Stimulated activated CD4-positive, alpha-beta T cell treated with anti-CD3 and anti-CD28 coated beads, Interleukin-2, amount 100 ng/mL, for 24 hours (primary cell): ENCODE data around the gene LENG1.

Experiments
- DNase-seq, 2 donors: peaks; one replicate each; pipeline ENCODE4 v3.0.0-alpha.2; 2020

Gene LENG1

DNA sequence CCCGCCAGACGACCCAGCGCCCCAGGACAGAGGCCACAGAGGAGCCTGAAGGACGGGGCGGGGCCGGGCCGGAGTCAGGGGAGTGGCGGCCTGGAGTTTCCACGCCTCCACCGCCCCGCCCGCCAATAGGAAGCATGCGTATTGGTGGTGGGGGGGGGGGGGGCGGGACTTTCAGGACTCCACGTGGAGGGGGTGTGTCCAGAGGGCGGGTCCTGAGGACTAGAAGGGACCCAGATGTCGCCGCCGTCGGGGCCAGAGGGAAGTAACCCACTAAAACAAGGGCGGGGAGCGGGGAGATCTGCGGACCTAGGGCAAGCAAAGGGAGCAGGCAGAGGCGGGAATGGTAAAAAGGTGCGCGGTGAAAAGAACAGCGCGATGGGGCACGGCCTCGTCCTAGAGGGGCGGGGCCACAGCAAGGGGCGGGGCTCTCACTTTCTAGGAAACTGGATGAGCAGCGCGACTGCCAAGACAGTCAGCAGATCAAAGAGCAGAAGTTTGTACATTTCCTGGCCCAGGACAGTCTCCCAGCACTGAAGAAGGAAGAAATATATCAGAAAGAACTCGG lies 2.8 kb upstream of the LENG1 start:
- DNase-seq = peak; percentile 84 to 87

DNA sequence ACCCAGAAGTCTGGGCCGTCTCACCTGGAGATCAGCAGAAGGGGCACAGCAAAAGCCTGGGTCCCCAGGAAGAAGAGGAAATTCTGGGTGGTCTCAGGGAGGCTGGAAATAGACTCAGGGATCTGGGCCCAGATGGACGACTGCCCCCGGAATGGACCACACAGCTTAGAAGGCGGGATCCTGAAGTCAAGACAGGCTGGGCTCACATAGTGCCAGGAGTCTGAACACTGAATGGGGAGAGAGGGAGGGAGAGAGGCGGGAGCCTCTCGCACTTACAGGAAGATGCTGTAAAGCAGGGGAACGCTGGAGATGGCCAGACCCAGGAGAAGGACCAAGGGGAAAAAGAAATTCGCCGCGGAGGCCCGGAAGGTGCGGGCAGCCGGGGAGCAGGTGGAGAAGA lies 1.3 kb upstream of the LENG1 start:
- no peak for DNase-seq

DNA sequence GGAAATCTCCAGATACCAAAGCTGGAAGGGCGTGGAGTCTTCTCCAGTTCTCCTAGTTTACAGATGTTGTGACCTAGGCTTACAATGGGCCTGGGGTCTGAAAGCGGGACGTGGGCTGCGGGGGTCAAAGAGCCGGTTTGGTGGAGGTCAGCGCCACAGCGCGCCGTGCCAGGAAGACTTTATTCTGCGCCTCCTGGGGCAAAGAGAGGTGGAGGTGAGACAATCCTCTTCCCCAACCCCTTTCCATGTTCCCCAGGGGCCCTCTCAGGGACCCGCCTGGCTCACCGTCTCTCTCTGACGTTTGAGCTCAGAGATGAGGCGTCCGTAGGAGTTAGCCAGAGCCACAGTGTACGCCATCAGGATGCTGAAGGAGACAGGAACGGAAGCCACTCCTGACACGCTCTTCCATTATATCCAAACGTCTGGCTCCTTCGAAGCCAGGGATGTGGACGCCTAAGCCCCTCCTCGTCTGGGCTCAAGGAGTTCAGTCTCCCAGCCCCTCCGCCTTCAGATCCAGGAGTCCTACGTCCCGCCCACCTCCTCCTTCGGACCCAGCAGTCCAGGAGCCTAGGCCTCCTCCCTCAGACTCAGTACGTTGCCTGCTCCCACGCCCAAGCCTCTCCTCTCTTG lies 776 bp upstream of the LENG1 start:
- no peak for DNase-seq

DNA sequence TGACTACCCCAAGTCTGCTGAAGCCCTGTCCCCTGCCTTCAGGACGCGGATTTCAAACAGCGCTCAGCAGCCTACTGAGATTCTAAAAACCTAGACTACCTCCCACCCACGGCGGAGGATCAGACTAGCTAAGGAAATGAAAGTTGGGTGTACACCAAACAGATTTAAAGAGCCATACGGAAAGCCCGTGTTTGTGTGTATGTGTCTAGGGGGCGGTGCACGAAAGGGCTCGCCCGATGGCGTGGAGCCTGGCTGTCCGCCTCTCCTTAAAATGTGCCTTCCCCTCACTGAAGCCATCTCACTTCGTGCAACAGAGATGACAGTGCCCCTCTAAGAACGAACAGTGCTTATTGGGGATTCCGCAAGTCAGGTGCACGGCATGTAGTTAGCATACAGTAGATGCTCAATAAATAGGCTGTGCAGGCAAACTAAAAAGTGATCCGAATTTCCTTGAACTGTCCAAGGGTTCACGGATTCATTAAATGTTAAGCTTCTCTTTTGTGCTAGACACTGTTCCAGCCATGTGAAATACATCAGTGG lies 639 bp downstream of the LENG1 start:
- peak; percentile 41 to 46 for DNase-seq

DNA sequence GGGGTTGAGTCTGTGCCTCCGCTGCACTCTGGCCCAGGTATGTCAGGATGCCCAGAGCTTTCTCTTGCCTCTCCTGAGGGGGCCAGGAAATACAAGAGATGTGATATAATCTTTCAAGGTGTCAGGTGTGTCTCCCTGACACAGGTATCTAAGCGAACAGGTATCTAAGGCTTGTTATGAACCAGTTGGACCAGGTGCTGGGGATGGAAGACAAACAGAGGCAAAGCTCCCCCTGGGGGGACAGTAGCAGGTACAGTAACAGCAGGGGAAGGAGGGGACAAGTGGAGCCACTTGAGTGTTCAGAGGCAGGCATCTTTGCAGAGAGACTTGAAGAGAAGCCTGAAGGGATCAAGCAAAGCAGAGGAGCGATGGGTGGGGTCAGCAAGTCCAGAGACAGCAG lies 2.6 kb downstream of the LENG1 start:
- no peak for DNase-seq

DNA sequence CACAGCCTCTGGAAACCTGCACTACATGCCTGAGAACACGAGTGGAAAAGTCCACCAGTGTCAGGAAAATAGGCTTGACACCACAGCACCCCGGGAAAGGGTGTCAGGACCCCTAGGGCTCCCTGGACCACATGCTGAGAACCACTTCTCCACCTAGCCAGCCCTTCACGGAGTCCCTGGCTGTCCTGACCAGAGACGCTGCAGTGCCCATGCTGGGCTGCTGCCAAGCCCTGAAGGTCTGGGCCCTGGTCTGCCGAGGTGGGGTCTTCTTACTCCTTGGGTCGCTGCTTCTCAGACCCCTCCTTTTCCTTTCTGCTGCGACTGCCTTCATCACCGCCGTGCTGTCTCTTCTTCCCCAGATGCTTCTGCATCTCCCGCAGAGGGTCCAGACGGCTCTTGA lies 3.0 kb downstream of the LENG1 start:
- no peak for DNase-seq

DNA sequence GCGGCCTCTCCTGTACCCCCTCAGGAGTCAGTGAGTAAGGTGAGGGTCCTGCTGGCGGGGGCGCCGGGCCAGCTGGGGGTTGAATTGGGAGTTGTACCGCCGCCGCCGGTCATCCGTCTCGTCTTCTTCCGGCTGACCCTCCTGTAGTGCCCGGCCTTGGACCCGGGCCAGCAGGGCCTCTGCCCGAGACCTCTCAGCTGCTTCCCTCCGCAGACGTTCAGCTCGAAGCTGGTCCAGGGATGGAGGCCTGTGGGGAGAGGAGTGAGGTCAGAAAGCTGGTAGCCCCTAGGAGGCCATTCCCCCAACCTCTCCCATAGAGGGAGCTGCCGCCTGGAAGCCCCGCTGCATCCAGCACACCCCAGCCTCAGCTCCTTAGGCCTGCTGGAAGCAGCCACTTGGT lies 3.8 kb downstream of the LENG1 start:
- DNase-seq = no peak

DNA sequence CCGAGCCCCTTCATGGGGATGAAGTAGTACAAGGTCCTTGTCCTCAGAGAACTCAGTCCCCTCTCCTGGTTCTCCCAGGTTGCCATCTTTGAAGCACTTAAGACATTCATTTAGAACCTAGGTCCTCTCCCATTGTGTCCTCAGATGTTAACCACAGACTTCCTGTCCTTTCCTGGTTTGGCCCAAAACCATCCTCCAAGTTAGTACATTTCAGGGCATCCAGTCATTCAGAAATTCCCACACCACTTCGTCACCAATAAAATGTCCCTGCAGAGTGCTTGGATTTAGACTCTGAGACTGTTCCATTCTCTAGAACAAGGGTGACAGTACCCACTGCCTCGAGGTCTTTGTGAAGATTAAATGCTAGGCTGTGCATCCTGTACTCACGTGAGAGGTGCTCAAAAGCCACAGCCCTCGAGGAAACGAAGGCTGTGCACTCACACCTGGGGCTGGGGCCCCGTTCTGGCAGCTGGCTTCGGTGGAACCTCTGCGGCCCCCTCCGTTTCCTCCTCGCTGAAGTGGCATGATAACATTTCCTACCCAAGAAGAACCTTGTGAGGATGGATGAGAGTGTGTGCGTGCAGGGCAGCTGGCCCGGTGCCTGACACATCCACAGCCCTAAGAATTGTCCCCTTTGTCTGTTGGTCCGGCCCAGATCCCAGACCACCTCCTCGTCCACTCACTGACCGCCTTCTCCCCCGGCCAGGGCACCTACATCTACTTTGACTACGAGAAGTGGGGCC lies 4.7 kb downstream of the LENG1 start:
- DNase-seq = no peak

DNA sequence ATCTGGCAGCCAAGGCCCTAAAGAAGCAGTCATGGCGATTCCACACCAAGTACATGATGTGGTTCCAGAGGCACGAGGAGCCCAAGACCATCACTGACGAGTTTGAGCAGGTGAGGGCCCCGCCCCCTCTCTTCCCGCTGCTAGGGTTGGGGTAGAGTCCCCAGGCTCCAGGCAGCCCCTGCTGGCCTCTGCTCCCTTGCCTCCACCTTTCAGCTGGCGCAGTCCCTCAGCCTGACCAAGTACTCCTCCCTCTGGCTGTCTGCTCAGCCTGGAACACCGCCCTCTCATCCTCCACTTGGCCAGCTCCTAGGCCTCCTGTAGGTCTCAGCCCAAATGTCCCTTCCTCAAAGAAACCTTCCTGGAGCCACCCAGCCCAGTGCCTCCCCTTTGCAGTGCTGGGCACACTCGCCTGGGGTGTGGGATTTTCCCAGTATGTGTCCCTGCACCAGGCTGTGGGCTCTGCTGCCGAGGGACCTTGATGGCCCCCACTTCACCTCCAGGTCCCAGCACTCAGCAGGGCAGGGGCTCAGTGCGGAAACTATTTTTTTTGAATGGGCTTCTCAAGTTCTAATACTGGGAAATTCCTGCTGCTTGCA lies 5.7 kb downstream of the LENG1 start:
- DNase-seq = no peak

DNA sequence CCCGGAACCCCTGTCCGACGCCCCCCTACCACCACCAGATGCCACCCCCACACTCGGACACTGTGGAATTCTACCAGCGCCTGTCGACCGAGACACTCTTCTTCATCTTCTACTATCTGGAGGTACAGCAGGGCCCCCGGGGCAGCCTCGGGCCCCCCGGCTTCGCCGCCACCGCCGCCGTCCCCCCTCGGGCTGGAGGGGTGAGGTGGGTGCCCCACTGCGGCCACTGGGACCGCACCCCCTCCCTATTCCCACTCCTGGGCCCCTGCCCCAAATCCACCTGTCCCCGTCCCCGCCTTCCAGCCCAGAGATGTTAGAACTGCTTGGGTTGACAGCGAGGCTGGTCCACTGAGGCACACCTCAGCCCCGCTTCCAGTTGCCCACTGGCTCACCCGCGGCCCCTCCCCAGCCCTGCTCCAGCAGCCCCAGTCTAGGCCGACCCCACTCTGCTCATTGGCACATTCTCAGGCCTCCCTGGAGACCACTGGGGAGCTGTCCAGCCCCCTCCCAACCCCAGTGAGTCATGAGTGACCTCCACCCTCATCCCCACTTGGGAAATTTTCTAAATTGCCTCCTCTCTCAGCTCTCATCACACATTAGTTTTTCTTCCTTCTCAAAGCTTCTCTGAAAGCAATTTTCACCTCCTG lies 6.5 kb downstream of the LENG1 start:
- no peak for DNase-seq

DNA sequence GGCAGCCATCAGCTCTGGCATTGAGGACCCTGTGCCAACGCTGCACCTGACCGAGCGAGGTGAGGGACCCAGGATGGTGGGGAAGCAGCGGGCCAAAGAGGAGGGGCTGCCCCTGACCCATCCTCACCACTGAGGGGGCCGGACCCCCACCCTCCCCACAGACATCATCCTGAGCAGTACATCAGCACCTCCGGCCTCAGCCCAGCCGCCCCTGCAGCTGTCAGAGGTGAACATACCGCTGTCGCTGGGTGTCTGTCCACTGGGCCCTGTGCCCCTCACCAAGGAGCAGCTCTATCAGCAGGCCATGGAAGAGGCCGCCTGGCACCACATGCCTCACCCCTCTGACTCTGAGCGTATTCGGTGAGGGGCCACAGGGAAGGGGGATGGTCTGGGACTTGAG lies 7.3 kb downstream of the LENG1 start:
- no peak for DNase-seq

DNA sequence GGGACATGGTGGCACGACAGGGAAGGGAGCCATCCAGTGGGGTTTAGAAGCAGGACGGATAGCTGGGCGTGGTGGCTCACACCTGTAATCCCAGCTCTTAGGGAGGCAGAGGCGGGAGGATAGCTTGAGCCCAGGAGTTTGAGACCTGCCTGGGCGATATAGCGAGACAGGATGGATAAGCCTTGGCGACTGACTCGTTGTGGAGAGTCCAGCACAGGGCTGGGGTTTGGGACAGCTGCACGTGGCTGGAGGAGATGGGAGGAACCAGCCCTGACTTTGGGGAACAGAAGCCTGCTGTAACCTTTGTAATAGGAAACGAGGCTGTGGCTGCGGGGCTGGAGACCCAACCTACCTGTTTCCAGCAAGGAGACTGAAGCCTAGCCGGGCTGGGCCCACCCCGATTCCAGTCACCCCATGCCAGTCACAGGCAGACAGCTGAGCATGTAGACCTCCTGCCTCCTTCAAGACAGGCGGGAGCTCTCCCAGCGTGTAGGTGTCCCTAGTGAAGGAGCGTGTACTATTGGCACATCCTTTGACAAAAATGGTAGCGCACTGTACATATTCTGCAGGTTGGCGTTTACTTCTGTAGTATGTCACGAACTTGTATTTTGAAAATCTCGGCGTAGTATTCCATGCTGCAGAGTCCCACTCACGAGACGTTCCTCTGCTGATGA lies 8.0 kb downstream of the LENG1 start:
- DNase-seq = no peak

DNA sequence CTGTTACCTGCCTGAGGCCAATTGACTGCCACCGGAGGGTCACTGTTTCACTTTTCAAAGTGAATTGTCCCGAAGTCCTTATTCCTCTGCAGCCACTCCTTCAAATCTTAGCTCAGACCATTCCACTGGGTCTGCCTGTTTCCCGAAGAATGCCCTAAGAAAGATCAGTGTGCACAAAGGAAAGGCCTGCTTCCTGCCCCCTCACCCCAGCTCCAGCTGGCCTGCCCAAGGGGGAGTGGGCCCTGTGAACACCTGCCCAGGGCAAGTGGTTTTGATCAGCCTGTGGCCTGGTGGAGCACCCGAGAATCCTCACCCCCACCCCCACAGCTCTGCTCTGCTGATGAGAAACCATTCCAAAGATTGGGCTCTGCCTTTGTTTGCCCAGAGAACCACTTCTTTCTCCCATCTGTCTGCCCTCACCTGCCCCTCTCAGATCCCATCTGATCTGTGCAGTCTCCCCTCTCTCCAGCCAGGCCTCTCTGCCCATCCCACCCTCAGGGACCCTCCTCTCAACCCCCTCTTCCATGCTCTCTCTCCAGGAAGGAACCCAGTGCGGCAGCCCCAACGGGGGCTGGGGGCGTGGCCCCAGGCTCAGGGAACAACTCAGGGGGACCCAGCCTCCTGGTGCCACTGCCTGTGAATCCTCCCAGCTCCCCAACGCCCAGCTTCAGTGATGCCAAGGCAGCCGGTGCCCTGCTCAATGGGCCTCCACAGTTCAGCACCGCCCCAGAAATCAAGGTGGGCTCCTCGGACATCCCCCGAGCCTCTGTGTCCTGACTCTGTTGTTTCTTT lies 10.3 kb downstream of the LENG1 start:
- DNase-seq = no peak

DNA sequence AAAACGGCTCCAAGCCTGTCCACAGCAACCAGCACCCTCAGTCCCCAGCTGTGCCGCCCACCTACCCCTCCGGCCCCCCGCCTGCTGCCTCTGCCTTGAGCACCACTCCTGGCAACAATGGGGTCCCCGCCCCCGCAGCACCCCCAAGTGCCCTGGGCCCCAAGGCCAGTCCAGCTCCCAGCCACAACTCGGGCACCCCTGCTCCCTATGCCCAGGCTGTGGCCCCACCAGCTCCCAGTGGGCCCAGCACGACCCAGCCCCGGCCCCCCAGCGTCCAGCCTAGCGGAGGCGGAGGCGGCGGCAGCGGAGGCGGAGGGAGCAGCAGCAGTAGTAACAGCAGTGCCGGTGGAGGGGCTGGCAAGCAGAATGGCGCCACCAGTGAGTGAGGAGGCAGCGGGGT lies 11.4 kb downstream of the LENG1 start:
- DNase-seq = no peak

DNA sequence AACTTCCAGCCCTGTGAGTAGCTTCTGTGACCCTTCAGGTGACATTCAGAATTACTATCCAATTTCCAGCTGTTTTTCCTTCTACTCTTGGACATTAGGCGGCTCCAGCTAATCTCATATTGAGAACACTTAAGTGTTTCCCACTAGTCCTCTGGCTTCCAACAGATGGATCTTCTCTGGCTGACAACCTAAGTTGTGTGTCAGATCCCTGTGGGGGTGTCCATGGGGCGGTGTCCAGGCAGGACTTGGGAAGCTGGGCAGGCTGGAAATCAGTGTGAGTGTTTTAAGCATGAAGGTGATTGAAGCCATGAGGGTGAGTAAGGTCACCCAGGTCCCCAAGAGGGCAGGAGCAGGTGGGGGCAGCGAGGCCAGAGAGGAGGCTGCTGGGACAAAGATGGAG lies 11.8 kb downstream of the LENG1 start:
- DNase-seq = no peak

DNA sequence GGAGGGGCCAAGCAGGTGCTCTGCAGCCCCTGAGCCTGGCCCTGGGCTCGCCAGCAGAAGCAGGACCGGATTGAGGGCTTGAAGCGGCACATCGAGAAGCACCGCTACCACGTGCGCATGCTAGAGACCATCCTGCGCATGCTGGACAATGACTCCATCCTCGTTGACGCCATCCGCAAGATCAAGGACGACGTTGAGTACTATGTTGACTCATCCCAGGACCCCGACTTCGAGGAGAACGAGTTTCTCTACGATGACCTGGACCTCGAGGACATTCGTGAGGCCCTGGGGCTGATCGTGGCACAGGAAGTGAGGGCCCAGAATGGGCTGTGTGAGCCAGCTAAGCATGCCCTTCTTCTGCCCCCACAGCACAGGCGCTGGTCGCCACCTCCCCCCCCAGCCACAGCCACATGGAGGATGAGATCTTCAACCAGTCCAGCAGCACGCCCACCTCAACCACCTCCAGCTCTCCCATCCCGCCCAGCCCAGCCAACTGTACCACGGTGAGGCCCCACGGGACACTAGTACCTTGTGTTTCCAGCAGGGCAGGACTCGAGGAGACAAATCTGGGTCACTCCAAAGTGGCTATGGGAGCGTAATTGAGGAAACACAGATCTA lies 13.9 kb downstream of the LENG1 start:
- DNase-seq = no peak

DNA sequence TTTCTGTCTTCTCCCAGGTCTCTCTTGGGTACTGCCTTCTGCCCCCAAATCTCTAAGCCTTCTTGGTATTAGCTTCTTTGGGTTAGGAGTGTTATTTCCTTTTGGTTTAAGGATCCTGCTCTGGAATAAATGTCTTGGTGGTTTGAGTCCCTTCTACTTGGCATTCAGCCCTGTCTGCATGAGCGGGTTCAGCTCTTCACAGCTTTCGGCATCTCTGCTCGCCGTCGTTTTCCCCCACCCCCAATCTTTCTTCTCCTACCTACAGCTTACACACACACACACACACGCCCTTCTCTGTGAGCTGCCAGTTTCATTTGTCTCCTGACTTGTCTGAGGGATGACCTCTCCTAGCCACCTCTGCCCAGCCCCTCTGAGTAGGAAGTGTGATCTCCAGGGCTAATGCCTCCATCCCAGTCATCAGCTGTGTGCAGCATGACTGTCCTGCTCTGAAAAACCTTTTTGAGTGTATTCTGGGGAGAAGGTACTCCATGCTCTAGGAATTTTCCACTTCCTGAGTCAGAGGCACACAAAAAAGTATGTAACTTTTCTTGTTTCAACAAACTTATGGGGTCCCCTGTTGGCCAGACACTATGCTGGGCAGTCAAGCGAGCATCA lies 17.2 kb downstream of the LENG1 start:
- no peak for DNase-seq

DNA sequence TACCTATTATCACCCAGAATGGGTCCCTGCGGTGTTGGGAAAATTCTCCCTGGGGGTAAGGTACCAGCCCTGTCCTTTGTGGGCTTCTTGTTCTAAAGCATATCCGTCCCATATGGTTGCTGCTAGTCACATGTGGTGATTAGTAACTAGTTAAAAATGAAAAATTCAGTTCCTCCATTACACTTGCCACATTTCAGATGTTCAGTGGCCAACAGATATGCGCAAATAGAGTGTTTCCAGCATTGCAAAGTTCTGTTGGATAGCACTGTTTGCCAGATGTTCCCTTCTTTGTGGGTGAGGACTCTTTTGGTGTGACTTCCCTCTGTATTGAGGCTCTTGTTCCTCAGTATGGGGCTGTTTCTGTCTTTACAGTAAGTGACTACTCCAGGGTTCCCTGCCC lies 18.2 kb downstream of the LENG1 start:
- DNase-seq = no peak

DNA sequence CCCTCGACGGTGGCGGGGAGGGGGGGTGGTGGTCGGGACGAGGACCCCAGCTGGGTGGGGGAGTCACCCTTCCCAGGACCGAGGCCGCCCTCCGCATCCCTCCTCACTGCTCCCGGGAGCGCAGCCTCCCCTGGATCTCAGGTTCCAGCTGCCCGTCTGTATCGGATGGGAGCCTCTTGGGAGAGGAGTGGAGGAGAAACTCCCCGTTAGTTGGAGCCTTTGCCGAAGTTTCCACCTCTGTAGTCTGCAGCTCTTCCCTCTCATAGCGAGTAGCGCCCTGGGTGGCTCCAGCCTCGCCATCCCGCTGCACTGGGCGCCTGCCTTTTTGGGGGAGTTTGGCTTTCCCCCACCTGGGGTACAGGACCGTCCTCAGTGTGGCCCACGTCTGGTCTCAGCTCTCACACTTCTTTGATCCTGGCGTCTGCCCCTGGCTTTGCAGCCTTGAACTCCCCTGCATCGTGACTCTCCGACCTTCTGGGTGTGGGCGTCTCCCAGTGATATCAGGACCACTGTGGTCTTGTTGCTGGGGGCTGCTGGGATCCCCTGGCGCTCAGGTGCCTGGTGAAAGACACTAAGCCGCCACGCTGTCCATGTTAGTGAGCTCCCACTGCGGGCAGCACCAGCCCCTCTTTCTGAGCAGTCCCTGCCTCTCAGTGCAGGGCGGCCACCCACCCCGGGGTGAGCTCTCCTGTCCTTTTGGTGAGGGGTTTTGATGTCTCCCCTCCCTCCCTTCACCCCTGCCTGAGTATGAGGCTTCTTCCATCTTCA lies 20.8 kb downstream of the LENG1 start:
- peak; percentile 29 to 40 for DNase-seq
